HCT116 (cell line): ENCODE data around the gene PREX1.

ENCODE experiments used
- CBX3 ChIP-seq: IDR thresholded peaks from 2 replicates; pipeline ENCODE4 v1.6.1; 2012; ENCODE audit warnings: low read depth
- ELF1 ChIP-seq: IDR thresholded peaks from 2 replicates; pipeline ENCODE4 v1.6.1; 2012; ENCODE audit warnings: low read depth, borderline replicate concordance
- EZH2 ChIP-seq: fragments of 200-600 bp; sonication (generic); IDR thresholded peaks from 2 replicates; pipeline ENCODE4 v1.6.1; 2017; ENCODE audit warnings: antibody characterized with exemption, mixed run types
- SP1 ChIP-seq: IDR thresholded peaks from 2 replicates; pipeline ENCODE4 v1.6.1; 2012; ENCODE audit warnings: low read depth
- SRF ChIP-seq: IDR thresholded peaks from 2 replicates; pipeline ENCODE4 v1.6.1; 2012; ENCODE audit warnings: low read depth
- ZNF274 ChIP-seq: fragments of 200-500 bp; sonication (Bioruptor generic); IDR thresholded peaks from 2 replicates; pipeline ENCODE4 v1.6.1; 2014; ENCODE audit warnings: mild to moderate bottlenecking, low read depth, low read length, inconsistent platforms
- TF ChIP-seq, protein P1 (sequence below), 3 experiments: fragments of 200-600 bp in 1 of 3; sonication (generic) in 1 of 3; IDR thresholded peaks in 2 of 3; conservative IDR thresholded peaks in 1 of 3; 2 replicates each; pipeline ENCODE4 v1.5.1; 2012 to 2017; ENCODE audit warnings: low read depth in 2 of 3, low read length in 2 of 3, antibody characterized with exemption in 1 of 3, borderline replicate concordance in 1 of 3, control low read depth in 1 of 3, mild to moderate bottlenecking in 1 of 3, mixed read lengths in 1 of 3, mixed run types in 1 of 3, moderate library complexity in 1 of 3; ENCODE audit not compliant: insufficient read depth in 1 of 3
- TF ChIP-seq, protein P2 (sequence below): IDR thresholded peaks from 2 replicates; pipeline ENCODE4 v1.6.1; 2012

DNA sequence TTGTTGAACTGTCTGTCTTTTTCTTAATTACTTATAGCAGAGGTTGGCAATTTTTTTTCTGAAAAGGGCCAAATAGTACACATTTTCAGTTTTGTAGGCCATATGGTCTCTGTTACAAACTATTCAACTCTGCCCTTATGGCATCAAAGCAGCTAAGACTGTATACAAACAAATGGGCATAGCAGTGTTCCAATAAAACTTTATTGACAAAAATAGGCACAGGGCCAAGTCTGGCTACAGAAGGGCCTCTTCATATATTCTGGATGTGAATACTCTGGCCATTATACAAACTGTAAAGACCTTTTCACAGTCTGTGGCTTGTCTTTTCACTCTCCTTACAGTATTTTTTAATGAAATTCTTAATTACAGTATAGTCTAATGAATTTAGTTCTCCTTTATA lies 132.1 kb downstream of the PREX1 start:
- TF ChIP-seq ELF1 = no peak
- TF ChIP-seq SRF = no peak
- TF ChIP-seq ZNF274 = no peak
- TF ChIP-seq, protein P1, sequence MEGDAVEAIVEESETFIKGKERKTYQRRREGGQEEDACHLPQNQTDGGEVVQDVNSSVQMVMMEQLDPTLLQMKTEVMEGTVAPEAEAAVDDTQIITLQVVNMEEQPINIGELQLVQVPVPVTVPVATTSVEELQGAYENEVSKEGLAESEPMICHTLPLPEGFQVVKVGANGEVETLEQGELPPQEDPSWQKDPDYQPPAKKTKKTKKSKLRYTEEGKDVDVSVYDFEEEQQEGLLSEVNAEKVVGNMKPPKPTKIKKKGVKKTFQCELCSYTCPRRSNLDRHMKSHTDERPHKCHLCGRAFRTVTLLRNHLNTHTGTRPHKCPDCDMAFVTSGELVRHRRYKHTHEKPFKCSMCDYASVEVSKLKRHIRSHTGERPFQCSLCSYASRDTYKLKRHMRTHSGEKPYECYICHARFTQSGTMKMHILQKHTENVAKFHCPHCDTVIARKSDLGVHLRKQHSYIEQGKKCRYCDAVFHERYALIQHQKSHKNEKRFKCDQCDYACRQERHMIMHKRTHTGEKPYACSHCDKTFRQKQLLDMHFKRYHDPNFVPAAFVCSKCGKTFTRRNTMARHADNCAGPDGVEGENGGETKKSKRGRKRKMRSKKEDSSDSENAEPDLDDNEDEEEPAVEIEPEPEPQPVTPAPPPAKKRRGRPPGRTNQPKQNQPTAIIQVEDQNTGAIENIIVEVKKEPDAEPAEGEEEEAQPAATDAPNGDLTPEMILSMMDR (IDR thresholded peaks at IDR 0.05 in 2 of 3, conservative IDR thresholded peaks at IDR 0.05 in 1 of 3; ENCODE audit: borderline replicate concordance in 1 of 3, insufficient read depth in 1 of 3, low read depth in 2 of 3, low read length in 2 of 3) = no peak
- TF ChIP-seq EZH2 = no peak
- TF ChIP-seq, protein P2, sequence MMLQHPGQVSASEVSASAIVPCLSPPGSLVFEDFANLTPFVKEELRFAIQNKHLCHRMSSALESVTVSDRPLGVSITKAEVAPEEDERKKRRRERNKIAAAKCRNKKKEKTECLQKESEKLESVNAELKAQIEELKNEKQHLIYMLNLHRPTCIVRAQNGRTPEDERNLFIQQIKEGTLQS = no peak
- no peak for TF ChIP-seq SP1
- no peak for TF ChIP-seq CBX3
